Parathyroid adenoma (tissue), 2 donors: ENCODE results near the gene SKIC8.

Experiments
- H2AFZ ChIP-seq: fragments of 300-600 bp; sonication (generic); one replicate; pipeline ENCODE4 v1.7.0; 2017; ENCODE audit warnings: antibody characterized with exemption, mild to moderate bottlenecking
- H3K27ac ChIP-seq: fragments of 300-600 bp; sonication (generic); one replicate; pipeline ENCODE4 v1.7.0; 2017
- H3K27me3 ChIP-seq: fragments of 300-600 bp; sonication (generic); one replicate; pipeline ENCODE4 v1.7.0; 2017; ENCODE audit warnings: low read length; ENCODE audit not compliant: control insufficient read depth, insufficient read depth
- H3K36me3 ChIP-seq: fragments of 300-600 bp; sonication (generic); one replicate; pipeline ENCODE4 v1.7.0; 2017; ENCODE audit warnings: low read length; ENCODE audit not compliant: control insufficient read depth, insufficient read depth
- H3K4me1 ChIP-seq: fragments of 300-600 bp; sonication (generic); one replicate; pipeline ENCODE4 v1.7.0; 2017; ENCODE audit warnings: control low read depth
- H3K4me2 ChIP-seq: fragments of 300-600 bp; sonication (generic); one replicate; pipeline ENCODE4 v1.7.0; 2017; ENCODE audit warnings: low read length
- H3K4me3 ChIP-seq: fragments of 300-600 bp; sonication (generic); one replicate; pipeline ENCODE4 v1.7.0; 2017; ENCODE audit warnings: low read depth, low read length
- H3K79me2 ChIP-seq: fragments of 300-600 bp; sonication (generic); one replicate; pipeline ENCODE4 v1.7.0; 2017; ENCODE audit warnings: control low read depth
- H3K9ac ChIP-seq: fragments of 300-600 bp; sonication (generic); one replicate; pipeline ENCODE4 v1.7.0; 2017; ENCODE audit warnings: mild to moderate bottlenecking
- H3K9me3 ChIP-seq: fragments of 300-600 bp; sonication (generic); one replicate; pipeline ENCODE4 v1.7.0; 2017; ENCODE audit warnings: low read length; ENCODE audit not compliant: control insufficient read depth
- CTCF ChIP-seq: fragments of 300-600 bp; sonication (generic); IDR thresholded peaks from one replicate; pipeline ENCODE4 v1.7.0; 2017; ENCODE audit warnings: antibody characterized with exemption, mild to moderate bottlenecking
- donor health status: primary hyperparathyroidism.

SKIC8 gene

DNA sequence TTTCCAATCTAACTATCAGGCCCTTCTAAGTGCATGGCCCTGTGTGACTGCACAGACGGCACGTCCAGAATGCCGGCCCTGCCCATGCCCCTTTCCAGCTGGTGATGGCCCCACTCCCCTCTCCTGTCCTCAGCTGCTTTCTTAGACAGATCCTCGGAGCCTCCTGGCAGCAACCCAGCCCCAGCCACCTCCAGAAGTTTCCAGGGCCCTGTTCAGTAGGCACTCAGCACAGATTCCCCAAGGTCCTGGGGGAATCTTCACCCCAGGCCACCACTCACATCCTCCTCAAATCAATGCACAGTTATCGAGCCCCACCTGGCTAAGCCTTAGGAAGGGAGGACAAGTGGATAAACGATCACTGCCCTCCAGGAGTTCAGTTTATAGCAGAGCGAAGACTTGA, 39.4 kb upstream of the SKIC8 start:
- no peak overlapping the region for H2AFZ ChIP-seq
- no peaks in the 10 kb centered on the region for H3K79me2 ChIP-seq
- no peaks in the 10 kb centered on the region for H3K9me3 ChIP-seq
- H3K9ac ChIP-seq = no peak overlapping the region
- no peaks in the 10 kb centered on the region for H3K27me3 ChIP-seq
- no peak overlapping the region for H3K4me3 ChIP-seq
- no peak overlapping the region for H3K27ac ChIP-seq
- TF ChIP-seq CTCF = no peak
- H3K36me3 ChIP-seq = no peaks in the 10 kb centered on the region
- H3K4me1 ChIP-seq = no peaks in the 10 kb centered on the region
- no peak overlapping the region for H3K4me2 ChIP-seq

GRCh38 chr15:78335985-78336384, 36.6 kb upstream of the SKIC8 start:
- H3K36me3 ChIP-seq = no peaks in the 10 kb centered on the region
- no peak overlapping the region for H3K4me2 ChIP-seq
- H3K9ac ChIP-seq = no peak overlapping the region
- TF ChIP-seq CTCF = no peak
- no peaks in the 10 kb centered on the region for H3K27me3 ChIP-seq
- H3K4me3 ChIP-seq = no peak overlapping the region
- no peaks in the 10 kb centered on the region for H3K4me1 ChIP-seq
- H3K9me3 ChIP-seq = no peaks in the 10 kb centered on the region
- H3K27ac ChIP-seq = no peak overlapping the region
- no peak overlapping the region for H2AFZ ChIP-seq
- H3K79me2 ChIP-seq = no peaks in the 10 kb centered on the region

DNA sequence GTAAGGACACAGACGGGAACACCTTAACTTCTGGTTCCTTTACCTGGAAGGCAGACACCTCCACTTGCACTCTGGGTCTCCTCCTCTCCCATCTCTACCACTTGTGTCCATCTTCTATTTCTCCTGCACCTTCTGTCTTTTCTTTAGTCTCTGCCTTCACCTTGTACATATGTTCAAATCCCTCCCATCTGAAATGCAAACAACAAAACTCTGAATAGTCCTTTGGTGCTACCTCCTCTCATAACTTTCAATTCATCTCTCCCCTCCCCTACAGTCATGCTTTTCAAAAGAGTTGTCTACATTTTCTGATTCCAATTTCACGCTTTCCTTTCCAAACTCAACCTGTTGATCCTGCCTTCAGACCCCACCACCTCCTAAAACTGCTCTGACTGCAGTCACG, 35.4 kb upstream of the SKIC8 start:
- H3K4me1 ChIP-seq = no peaks in the 10 kb centered on the region
- no peaks in the 10 kb centered on the region for H3K27me3 ChIP-seq
- H3K27ac ChIP-seq = no peak overlapping the region
- no peaks in the 10 kb centered on the region for H3K79me2 ChIP-seq
- no peak overlapping the region for H3K4me2 ChIP-seq
- no peak for TF ChIP-seq CTCF
- H3K9ac ChIP-seq = no peak overlapping the region
- no peaks in the 10 kb centered on the region for H3K36me3 ChIP-seq
- no peak overlapping the region for H3K4me3 ChIP-seq
- no peak overlapping the region for H2AFZ ChIP-seq
- no peaks in the 10 kb centered on the region for H3K9me3 ChIP-seq

- Histone ChIP-seq H3K9ac (no peak overlapping the region), H3K4me2 (no peak overlapping the region), H3K4me3 (no peak overlapping the region), H3K9me3 (no peaks in the 10 kb centered on the region), H2AFZ (no peak overlapping the region), H3K79me2 (no peaks in the 10 kb centered on the region), H3K36me3 (no peaks in the 10 kb centered on the region), H3K27me3 (no peaks in the 10 kb centered on the region), H3K4me1 (no peaks in the 10 kb centered on the region), H3K27ac (no peak overlapping the region)
- TF ChIP-seq CTCF = no peak
Observed at GRCh38 chr15:78329625-78330024, 30.2 kb upstream of the SKIC8 start.

DNA sequence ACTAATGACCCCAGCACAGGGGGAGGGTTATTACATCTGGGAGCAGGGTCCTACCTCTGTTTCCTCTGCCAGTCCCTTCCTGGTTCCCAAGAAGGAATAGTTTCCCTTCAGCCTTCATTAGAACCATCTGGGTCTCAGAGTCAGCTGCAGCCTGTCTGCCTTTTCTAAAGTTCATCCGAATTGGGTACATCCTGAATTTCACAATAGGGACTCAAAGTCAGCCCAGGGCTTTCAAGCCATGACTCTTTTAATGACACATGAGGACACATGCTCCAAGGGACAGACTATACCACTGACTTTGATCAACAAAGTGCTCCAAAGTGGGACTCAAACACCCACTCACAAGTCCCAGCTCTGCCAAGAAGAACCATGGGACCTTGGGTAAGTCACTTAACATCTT, 28.1 kb upstream of the SKIC8 start:
- H3K79me2 ChIP-seq = no peaks in the 10 kb centered on the region
- H3K36me3 ChIP-seq = no peaks in the 10 kb centered on the region
- no peaks in the 10 kb centered on the region for H3K27me3 ChIP-seq
- no peak overlapping the region for H3K4me3 ChIP-seq
- TF ChIP-seq CTCF = no peak
- no peak overlapping the region for H3K4me2 ChIP-seq
- H2AFZ ChIP-seq = no peak overlapping the region
- no peak overlapping the region for H3K27ac ChIP-seq
- H3K9me3 ChIP-seq = no peaks in the 10 kb centered on the region
- H3K9ac ChIP-seq = no peak overlapping the region
- no peaks in the 10 kb centered on the region for H3K4me1 ChIP-seq
